ENCODE results near the gene CDH15. TPM values are rescaled to one million over a fixed set of nuclear protein-coding genes. Genes with fewer than 3 reads are reported as not detected.
A peak's percentile ranks its signal among the peaks of the same experiment; 100 is the strongest.

The CDH15 gene
- total and polyA plus RNA-seq, 9 of the 15 experiments (the other 6 are each of a cell fraction or from before 2014, with no cell fraction given): 0.07 to 0.18 TPM; not detected in 7

DNA sequence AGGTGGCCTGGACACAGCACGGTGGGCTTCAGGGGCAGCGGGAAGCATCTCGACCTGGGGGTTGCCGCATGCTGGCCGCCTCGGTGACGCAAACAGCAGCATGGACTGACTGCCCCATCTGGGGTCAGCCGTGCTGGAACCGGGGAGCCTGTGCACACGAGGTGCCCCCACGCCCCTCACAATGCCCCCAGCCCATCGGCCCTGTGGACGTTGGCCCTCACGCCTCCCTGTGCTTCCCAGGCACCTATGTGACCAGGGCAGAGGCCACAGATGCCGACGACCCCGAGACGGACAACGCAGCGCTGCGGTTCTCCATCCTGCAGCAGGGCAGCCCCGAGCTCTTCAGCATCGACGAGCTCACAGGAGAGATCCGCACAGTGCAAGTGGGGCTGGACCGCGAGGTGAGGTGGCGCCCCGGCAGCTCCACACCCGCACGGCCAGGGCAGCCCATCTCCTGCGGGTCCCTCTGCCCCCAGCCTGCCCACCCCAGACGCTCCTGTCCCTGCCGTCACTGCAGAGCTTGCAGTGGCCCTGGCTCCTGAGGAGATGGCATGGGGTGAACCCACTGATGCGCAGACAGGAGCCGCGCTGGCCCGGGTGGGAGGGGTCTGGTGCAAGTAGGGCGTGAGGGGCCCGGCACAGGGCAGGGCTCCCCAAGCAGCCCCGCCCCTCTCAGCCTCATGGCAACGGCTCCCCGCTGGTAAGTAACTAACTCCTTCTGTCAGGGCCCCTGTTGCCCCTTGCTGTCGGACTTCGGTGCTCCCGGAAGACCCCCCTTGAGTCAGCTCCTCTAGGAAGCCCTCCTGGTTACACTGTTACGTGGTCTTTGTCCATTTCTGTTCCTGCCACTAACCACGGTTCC, 13.6 kb downstream of the CDH15 start:
- TF ChIP-seq, protein P1, sequence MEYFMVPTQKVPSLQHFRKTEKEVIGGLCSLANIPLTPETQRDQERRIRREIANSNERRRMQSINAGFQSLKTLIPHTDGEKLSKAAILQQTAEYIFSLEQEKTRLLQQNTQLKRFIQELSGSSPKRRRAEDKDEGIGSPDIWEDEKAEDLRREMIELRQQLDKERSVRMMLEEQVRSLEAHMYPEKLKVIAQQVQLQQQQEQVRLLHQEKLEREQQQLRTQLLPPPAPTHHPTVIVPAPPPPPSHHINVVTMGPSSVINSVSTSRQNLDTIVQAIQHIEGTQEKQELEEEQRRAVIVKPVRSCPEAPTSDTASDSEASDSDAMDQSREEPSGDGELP (CRISPR knock-in tag; IDR thresholded peaks at IDR 0.05; ENCODE audit: borderline replicate concordance): 0 out of 2 replicates have a peak, but pooled peaks have one; percentile 4
- TF ChIP-seq RFX1 (IDR thresholded peaks at IDR 0.05): no peak

More for the DNA sequence above, 13.6 kb downstream of the CDH15 start:
- in situ Hi-C loops (cut with MboI): no loop called here
- Histone ChIP-seq H2AFZ (ENCODE audit: low read depth, low read length) (no peak overlapping the region), H3K9me3 (replicated peaks; ENCODE audit: control insufficient read depth, insufficient read depth, low read depth, low read length) (no peaks in the 10 kb centered on the region), H3K79me2 (ENCODE audit: control insufficient read depth, insufficient read depth, low read length) (no peaks in the 10 kb centered on the region), H3K4me1 (replicated peaks in 1 of 2; ENCODE audit: control insufficient read depth in 2 of 2, insufficient read depth in 2 of 2, low read length in 2 of 2) (peaks cover 0 to 43% of the 10 kb centered on the region in 2 experiments; a peak in 3 of 5 replicates), H3K27ac (ENCODE audit: extremely low read depth, low read depth, low read length) (no peak overlapping the region), H3K9ac (ENCODE audit: insufficient read depth in 1 of 2, low read depth in 2 of 2, low read length in 2 of 2) (peak overlapping the region in 1 of 2 experiments; percentile 35; a peak in 1 of 4 replicates), H3K4me3 (no peak overlapping the region), H4K20me1 (replicated peaks; ENCODE audit: control insufficient read depth, insufficient read depth, low read length) (no peaks in the 10 kb centered on the region; the same call in 1 of the 2 replicates), H3K36me3 (ENCODE audit: control insufficient read depth, insufficient read depth, low read length) (no peaks in the 10 kb centered on the region), H3K9me1 (ENCODE audit: control insufficient read depth, insufficient read depth, low read length) (peaks cover 3% of the 10 kb centered on the region), H3K4me2 (ENCODE audit: insufficient read depth, low read length) (no peak overlapping the region), H3K27me3 (ENCODE audit: control insufficient read depth in 2 of 2, insufficient read depth in 2 of 2, low read length in 2 of 2) (peaks cover 0 to 15% of the 10 kb centered on the region in 2 experiments; a peak in 1 of 5 replicates)
- ChIA-PET CTCF (ENCODE audit: low intra/inter-chr PET ratio) (no interaction called here), POLR2A (no interaction called here)
- no TSS peak for BruUV-seq (replicated peaks)
- 0 out of 3 replicates have a peak, but pooled peaks have one; percentile 9 for ATAC-seq
- no peak for FAIRE-seq
- intact Hi-C loops (cut with micrococcal nuclease): no loop called here
- WGBS (ENCODE audit: insufficient coverage, low coverage, missing lambda C conversion rate): 37% methylated on average over 39 of the region's 48 CpGs
- peak in 1 of 4 experiments; percentile 37 for DNase-seq (ENCODE audit: extremely low read depth in 1 of 4, low spot score in 3 of 4)

Data from K562 (cell line).